Heart right ventricle (tissue), 16 donors: ENCODE measurements around the gene RPL28. TPM values are rescaled to one million over a fixed set of nuclear protein-coding genes. Genes with fewer than 3 reads are reported as not detected.
A peak's percentile ranks its signal among the peaks of the same experiment; 100 is the strongest.
"Not testable (repeated sequence)": the region's sequence is repeated elsewhere in the genome, so short reads cannot be mapped to it uniquely, and the experiment has no call there.

Source experiments
- ATAC-seq, 8 donors: fragments of 200-7000 bp; cut with Tn5 transposase; one replicate each; pipeline ENCODE4 v1.9.1; 2020; ENCODE audit warnings: mild to moderate bottlenecking in 8 of 8, moderate library complexity in 8 of 8, moderate number of reproducible peaks in 1 of 8
- DNase-seq, 2 donors: peaks; one replicate each; pipeline ENCODE4 v3.0.0-alpha.2; 2020
- H3K27ac ChIP-seq, 10 donors: fragments of 200-600 bp; sonication (generic) in 2 of 10; one replicate each; pipeline versions ENCODE4 v1.5.0 to v1.8.0; 2020 to 2022; ENCODE audit warnings: mild to moderate bottlenecking in 3 of 10
- H3K27me3 ChIP-seq, 7 donors: fragments of 200-600 bp; one replicate each; pipeline ENCODE4 v1.8.0; 2021 to 2022; ENCODE audit warnings: mild to moderate bottlenecking in 2 of 7
- H3K36me3 ChIP-seq, 9 donors: fragments of 200-600 bp; sonication (generic) in 1 of 9; one replicate each; pipeline versions ENCODE4 v1.5.0 to v1.8.0; 2020 to 2022; ENCODE audit warnings: mild to moderate bottlenecking in 2 of 9
- H3K4me1 ChIP-seq, 9 donors: fragments of 200-600 bp; sonication (generic) in 1 of 9; one replicate each; pipeline versions ENCODE4 v1.5.0 to v1.8.0; 2020 to 2022; ENCODE audit warnings: mild to moderate bottlenecking in 4 of 9
- H3K4me3 ChIP-seq, 10 donors: fragments of 200-600 bp; sonication (generic) in 2 of 10; one replicate each; pipeline versions ENCODE4 v1.5.0 to v1.8.0; 2020 to 2022; ENCODE audit warnings: mild to moderate bottlenecking in 7 of 10, moderate library complexity in 2 of 10
- H3K9me3 ChIP-seq, 11 donors: fragments of 200-600 bp in 10 of 11; sonication (generic) in 2 of 11; one replicate each; pipeline versions ENCODE4 v1.5.0 to v1.8.0; 2013 to 2022; ENCODE audit warnings: mild to moderate bottlenecking in 2 of 11, control low read depth in 1 of 11, moderate library complexity in 1 of 11
- CTCF ChIP-seq, 9 donors: fragments of 200-600 bp; sonication (generic) in 2 of 9; IDR thresholded peaks; one replicate each; pipeline versions ENCODE4 v1.5.0 to v1.8.0; 2021 to 2022; ENCODE audit warnings: antibody characterized with exemption in 9 of 9, mild to moderate bottlenecking in 5 of 9, moderate library complexity in 1 of 9
- WGBS, 2 donors: extraction: QIAGEN DNeasy Blood & Tissue Kit; methylation state at CpG; one replicate each; pipeline ENCODE4 v1.1.7; 2013; ENCODE audit warnings: inconsistent platforms in 1 of 2; 5-methylcytosine and 5-hydroxymethylcytosine counted together
- intact Hi-C, 10 donors: fragments of 100-400 bp; cut with DNase I; formaldehyde crosslinking; loops; one replicate each; pipeline versions ENCODE4 v1.11.1 to v1.14.2; 2022
- polyA plus RNA-seq, 2 donors: library from polyadenylated mRNA; stranded (reverse); fragments of 200-250 nt; gene quantifications; one replicate each; pipeline ENCODE4 v1.2.3, GENCODE V29; 2013
- total RNA-seq, 10 donors: library from RNA; stranded (reverse); fragmentation: NEBNext Ultra II Directional in 3 of 10; extraction: Animal tissue kit (Norgen Biotek cat#: 25700) in 3 of 10; gene quantifications; one replicate each; pipeline versions ENCODE4 v1.2.1 to v1.2.4, GENCODE V29; 2021 to 2023
- donor health status: Arrhythmogenic right ventricular cardiomyopathy.
- donor health status: ischemic (EF 13 %, LVEDD 7.1; RV severe dilation, severe dysfunction).
- donor health status: healthy with polysubstance abuse.
- donor health status: DM: no; HTN: yes; CAD: no.
- donor health status: DM: no; HTN: no; CAD: no.
- donor health status: ischemic (EF 25% LVEDD 6.9; RV normal size, moderate dysfunction).
- donor health status: ischemic (EF 25% LVEDD 5.7; RV mildly dilated, moderate dysfunction).
- donor health status: healthy.
- donor health status: DM: yes; HTN: yes; CAD: no.
- donor health status: Ischemic cardiomyopathy.
- donor health status: ischemic (EF 35%, LVEDD 5.7; RV mildly dilated, moderate dysfunction).
- donor health status: nonischemic (EF 11% LVEDD 7.7; RV severe dilation, severe dysfunction).
- donor health status: DM: yes; HTN: yes; CAD: no.
- donor health status: PGD.
- donor health status: ischemic (EF 29% LVEDD 5.4; RV normal size, mild dysfunction).
- donor health status: nonischemic (EF 23%, LVEDD 6.1; RV moderate dilation, normal function).

The RPL28 gene
- total and polyA plus RNA-seq, 12 donors = 473 to 1,617 (median 593) TPM

- Histone ChIP-seq H3K9me3 (no peaks in the 10 kb centered on the region), H3K4me1 (peaks cover 0 to 20% (median 4%) of the 10 kb centered on the region in 9 donors), H3K4me3 (no peak overlapping the region), H3K27me3 (peaks cover 22 to 85% (median 74%) of the 10 kb centered on the region in 7 donors), H3K36me3 (no peaks in the 10 kb centered on the region), H3K27ac (no peak overlapping the region)
- TF ChIP-seq CTCF (IDR thresholded peaks at IDR 0.05) = no peak
- 29 to 32% methylated on average over 18 of the region's 18 CpGs for WGBS, 2 donors
- intact Hi-C loops = no loop called here
- no peak for DNase-seq
- no peak for ATAC-seq
These were observed 58.2 kb downstream of the RPL28 start for GRCh38 chr19:55443824-55444480.

- no peaks in the 10 kb centered on the region for H3K9me3 ChIP-seq
- H3K27me3 ChIP-seq = peaks cover 16 to 85% (median 74%) of the 10 kb centered on the region in 7 donors
- TF ChIP-seq CTCF (IDR thresholded peaks at IDR 0.05) = no peak
- DNase-seq (no peak), ATAC-seq (no peak)
- intact Hi-C loops = no loop called here
- WGBS, 2 donors = 40 to 46% methylated on average over 11 of the region's 11 CpGs
- no peaks in the 10 kb centered on the region for H3K36me3 ChIP-seq
- peaks cover 0 to 20% (median 4%) of the 10 kb centered on the region in 9 donors for H3K4me1 ChIP-seq
- no peak overlapping the region for H3K27ac ChIP-seq
- H3K4me3 ChIP-seq = no peak overlapping the region
These were observed 58.9 kb downstream of the RPL28 start for GRCh38 chr19:55444646-55445045.

- DNase-seq (no peak), ATAC-seq (no peak)
- WGBS, 2 donors = 75% methylated on average over 8 of the region's 8 CpGs
- Histone ChIP-seq H3K27ac (no peak overlapping the region), H3K4me3 (no peak overlapping the region), H3K9me3 (no peaks in the 10 kb centered on the region), H3K4me1 (peaks cover 0 to 10% (median 2%) of the 10 kb centered on the region in 9 donors), H3K36me3 (no peaks in the 10 kb centered on the region), H3K27me3 (peaks cover 8 to 77% (median 65%) of the 10 kb centered on the region in 7 donors)
- intact Hi-C loops = no loop called here
- TF ChIP-seq CTCF (IDR thresholded peaks at IDR 0.05) = no peak
These were observed 60.3 kb downstream of the RPL28 start for GRCh38 chr19:55446060-55446459.

GRCh38 chr19:55447421-55448174, 61.9 kb downstream of the RPL28 start:
- Histone ChIP-seq H3K27ac (no peak overlapping the region), H3K36me3 (no peaks in the 10 kb centered on the region), H3K4me1 (peaks cover 4 to 14% (median 11%) of the 10 kb centered on the region in 9 donors), H3K4me3 (no peak overlapping the region), H3K9me3 (no peaks in the 10 kb centered on the region), H3K27me3 (peaks cover 16 to 77% (median 66%) of the 10 kb centered on the region in 7 donors)
- TF ChIP-seq CTCF (IDR thresholded peaks at IDR 0.05) = no peak
- 33 to 34% methylated on average over 16 of the region's 16 CpGs for WGBS, 2 donors
- DNase-seq (no peak), ATAC-seq (peak in 5 of 8 donors; percentile 29 to 76 (median 51))
- intact Hi-C loops = no loop called here

- H3K4me1 ChIP-seq = peaks cover 4 to 14% (median 11%) of the 10 kb centered on the region in 9 donors
- ATAC-seq, H3K36me3 ChIP-seq, DNase-seq, H3K27ac ChIP-seq, H3K9me3 ChIP-seq, intact Hi-C loops, H3K4me3 ChIP-seq: not testable (repeated sequence)
- WGBS, 2 donors = 88 to 90% methylated on average over 5 of the region's 5 CpGs
- H3K27me3 ChIP-seq = peaks cover 17 to 77% (median 65%) of the 10 kb centered on the region in 7 donors
These were observed 62.4 kb downstream of the RPL28 start for GRCh38 chr19:55448175-55448490.
